NCI-H2196 (cell line): ENCODE results near the gene GPRC5C.

Experiments used
- DNase-seq: peaks from one replicate; lab custom pipeline; 2025; ENCODE audit not compliant: unreplicated experiment; lab: John Stamatoyannopoulos, UW

Gene GPRC5C

GRCh38 chr17:74432424-74432690 is 469 bp downstream of the GPRC5C start:
- no peak for DNase-seq

GRCh38 chr17:74432766-74433391 is 991 bp downstream of the GPRC5C start:
- no peak for DNase-seq

DNA sequence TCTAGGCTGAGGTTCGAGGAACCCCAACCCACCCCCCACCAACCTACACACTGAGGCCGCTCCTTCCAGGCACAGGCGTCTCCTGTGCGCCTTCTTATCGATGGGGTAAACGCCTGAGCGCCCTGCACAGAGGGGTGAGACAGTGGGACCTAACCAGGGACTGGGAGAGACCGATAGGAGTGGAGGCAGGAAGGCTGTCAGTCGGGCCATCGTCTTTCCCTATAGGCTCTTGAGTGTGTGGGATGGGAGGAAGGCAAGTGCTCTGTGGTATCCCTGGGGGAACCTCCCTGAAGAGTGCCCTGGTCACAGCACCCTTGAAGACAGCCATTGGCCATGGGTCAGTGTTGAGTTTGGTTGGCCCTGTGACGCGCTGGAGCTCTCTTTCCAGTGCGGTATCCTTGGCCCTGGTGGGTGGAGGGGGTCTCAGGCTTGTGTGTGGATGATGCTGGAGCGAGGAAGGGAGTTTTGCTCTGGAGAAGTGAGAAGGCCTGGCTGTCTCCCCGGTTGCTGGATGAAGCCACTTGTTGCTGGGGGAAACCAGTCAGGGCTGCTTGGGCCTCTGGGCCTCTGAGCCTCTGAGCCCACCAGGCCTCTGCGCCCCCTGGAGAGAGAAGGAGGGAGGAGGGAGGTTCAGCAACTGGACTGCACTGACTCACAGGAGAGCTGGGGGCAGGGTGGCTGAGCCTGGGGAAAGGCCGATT is 1.7 kb downstream of the GPRC5C start:
- DNase-seq, result no peak

DNA sequence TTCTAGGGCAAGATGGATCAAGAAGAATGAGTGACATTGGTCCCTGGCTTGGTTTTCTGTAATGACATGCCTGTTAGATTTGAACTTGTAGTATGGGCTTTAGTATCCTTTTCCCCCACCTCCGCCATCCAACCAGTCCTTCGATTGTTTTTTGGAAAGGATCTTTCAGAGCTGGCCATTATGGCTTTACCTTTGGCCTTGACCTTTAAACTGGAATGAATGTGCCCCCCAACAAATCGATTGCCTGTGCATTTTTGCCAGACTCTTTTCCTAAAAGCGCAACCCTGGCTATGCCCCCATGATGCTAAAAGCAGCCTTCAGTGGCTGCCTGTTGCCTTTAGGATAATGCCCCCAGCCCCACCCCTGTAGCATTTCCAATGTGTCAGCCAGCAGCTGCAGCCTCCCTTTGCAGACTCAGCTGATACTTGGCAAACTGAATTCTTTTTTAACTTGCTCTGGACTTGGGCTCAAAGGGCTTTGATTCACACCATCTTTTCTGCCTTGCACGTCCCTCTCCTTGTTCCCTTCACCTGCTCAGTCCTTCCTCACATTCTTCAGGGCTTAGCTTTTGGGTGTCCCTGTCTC is 4.0 kb downstream of the GPRC5C start:
- DNase-seq, result no peak

DNA sequence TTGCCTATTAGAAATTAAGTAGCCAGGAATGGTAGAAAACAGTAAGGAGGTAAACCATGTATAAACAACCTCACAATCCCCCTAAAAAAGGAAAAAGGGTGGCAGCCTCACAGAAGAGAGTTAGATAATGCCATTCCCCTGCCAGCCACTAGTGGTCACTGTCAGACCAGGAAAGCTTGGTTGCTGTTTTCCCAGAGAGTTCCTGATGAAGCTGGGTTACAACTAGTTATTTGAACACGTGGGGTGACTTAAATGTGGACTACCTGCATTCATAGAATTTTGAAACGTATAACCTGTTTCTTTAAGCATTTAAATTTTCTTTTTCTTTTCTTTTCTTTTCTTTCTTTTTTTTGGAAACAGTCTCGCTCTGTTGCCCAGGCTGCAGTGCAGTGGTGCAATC is 5.8 kb downstream of the GPRC5C start:
- DNase-seq, result no peak

GRCh38 chr17:74439691-74440567 is 8.0 kb downstream of the GPRC5C start:
- no peak for DNase-seq

DNA sequence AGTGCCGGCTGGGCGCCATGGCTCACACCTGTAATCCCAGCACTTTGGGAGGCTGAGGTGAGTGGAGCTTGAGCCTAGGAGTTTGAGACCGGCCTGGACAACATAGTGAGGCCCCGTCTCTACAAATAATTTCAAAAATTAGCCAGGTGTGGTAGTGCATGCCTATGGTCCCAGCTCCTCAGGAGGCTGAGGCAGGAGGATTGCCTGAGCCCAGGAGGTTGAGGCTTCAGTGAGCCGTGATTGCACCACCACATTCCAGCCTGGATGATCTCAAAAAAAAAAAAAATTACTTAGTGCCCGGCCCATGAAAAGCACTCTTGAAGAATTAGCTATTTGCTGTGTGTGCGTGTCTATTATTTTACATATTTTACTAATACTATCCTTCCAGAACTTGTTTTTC is 9.6 kb downstream of the GPRC5C start:
- no peak for DNase-seq

DNA sequence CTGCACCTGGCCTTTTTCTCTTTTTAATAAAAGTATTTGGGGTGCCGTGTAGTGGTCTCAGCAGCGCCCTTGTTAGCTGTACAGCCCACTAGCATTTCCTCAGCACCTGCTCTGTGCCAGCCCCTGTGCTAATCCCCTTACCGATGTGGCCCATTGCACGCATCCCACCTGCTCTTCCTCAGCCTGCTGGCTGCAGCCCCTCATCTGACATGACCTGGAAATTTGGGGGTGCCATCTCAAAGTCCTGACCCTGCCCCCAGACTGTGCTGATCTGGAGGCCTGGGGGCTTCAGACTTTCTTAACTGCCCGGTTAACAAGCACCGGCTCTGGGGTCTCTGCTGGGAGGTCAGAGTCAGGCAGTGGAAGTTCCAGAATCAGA is 10.4 kb downstream of the GPRC5C start:
- no peak for DNase-seq

GRCh38 chr17:74442670-74443515 is 11.0 kb downstream of the GPRC5C start:
- DNase-seq, result peak; percentile 94

DNA sequence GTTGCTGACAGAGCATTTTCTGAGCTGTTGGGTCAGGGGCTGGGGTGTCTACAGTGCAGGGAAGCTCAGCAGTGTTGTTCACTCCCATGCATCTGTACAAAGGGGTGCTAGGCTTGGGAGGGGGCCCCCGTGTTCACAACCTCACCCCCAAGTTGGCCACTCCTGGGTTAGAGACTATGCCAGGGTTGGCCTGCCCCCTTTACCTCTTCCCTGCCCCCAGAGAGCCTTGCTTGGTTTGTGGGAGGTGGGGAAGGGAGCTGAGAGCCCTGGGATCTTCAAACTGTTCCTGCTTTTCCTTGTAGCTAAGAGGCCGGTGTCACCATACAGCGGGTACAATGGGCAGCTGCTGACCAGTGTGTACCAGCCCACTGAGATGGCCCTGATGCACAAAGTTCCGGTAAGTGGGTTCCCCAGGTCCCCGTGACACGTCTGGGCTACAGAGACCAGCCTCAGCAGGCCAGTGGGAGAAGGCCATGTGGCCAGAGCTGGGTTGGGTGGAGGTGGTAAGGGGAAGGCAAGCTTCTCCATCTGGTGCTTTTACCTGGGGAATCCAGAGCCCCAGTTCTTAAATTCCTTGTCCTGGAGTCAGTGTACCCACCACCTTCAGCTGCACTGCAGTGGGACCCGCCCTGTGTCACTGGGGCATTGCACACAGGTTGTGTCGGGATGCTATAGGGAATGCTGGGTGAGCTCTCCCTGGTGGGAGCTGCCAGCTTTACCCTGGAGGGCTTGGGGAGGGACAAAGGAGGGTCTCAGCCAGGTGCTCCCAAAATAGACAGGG is 11.8 kb downstream of the GPRC5C start:
- DNase-seq, result no peak

DNA sequence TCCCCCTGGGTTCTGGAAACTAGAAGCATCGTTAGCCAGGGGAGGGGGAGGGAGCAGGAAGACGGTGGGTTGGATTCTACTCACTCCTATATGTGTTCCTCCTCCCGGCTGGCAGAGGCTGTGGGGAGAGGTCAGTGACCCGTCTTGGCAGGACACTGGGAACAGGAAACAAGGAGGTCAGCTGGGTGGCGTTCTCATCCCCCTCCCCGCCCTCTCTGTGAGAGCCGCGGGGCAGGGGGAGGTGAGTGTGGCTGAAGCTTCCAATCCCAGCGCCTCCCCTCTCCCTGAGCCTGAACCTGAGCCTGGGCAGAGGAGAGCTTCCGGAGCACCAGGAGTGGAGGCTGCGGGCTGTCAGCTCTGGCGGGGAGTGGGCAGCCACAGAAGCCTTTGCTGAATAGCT is 12.5 kb downstream of the GPRC5C start:
- DNase-seq, result peak; percentile 44

DNA sequence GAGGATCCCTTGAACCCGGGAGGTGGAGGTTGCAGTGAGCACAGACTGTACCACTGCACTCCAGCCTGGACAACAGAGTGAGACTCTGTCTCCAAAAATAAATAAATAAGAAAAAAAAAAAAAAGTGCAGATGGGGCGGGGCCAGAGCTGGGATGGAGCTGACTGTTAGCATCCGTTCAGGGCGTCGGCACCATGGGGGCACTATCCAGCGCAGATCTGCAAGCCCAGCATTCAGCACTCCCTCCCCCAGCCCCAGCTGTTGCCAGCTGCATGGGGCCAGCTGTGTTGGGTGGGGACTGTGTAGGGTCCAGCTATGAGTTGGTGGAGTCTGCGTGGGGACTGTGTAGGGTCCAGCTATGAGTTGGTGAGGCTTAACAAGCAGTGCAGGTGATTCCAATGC is 13.3 kb downstream of the GPRC5C start:
- DNase-seq, result no peak

- no peak for DNase-seq
Measured at GRCh38 chr17:74446551-74447500, 14.9 kb downstream of the GPRC5C start.

DNA sequence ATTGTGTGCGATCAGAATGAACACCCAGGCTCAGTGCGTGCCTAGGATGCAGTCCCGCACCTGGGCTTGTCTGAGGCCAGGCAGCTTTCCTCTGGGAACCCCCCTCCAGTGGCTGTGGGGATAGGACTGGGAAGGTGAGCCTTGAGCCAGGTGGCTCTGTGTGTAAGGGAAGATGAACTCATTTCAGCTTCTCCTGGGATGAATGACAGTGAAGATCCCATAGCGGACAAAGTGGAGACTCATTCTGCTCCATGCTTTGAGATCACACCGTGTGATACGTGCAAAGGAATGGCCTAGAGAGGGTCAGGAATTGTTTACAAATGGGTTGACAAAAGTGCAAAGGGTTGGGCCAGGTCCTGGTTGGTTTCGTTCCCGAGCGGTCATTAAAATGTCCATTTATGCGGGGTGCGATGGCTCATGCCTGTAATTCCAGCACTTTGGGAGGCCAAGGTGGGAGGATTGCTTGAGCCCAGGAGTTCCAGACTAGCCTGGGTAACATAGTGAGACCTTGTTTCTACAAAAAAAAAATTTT is 15.8 kb downstream of the GPRC5C start:
- no peak for DNase-seq

DNA sequence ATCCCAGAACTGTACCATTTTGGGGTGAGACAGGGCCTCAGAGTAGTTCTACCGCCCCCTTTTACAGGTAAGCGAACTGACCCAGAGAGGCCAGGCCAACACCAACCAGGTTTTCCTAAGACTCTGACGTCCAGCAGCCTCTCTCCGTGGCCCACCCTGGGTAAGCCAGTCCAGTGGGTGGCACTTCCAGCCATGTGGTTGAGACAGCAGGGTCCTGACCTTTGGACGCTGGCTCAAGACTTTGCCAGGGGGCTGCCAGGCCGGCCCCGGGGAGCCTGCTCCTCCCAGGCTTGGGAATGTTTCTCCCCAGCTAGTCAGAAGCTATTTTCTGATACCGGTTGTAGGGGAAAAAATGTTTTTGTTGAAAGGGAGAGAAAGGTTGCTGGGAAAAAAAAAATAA is 16.9 kb downstream of the GPRC5C start:
- no peak for DNase-seq

GRCh38 chr17:74449306-74449705 is 17.4 kb downstream of the GPRC5C start:
- DNase-seq, result no peak

GRCh38 chr17:74449773-74450172 is 17.9 kb downstream of the GPRC5C start:
- DNase-seq, result no peak

GRCh38 chr17:74450231-74450630 is 18.3 kb downstream of the GPRC5C start:
- no peak for DNase-seq

- DNase-seq, result no peak
Measured at GRCh38 chr17:74450925-74451403, 19.1 kb downstream of the GPRC5C start.
